ENCODE data around the gene NOTCH1.

The NOTCH1 gene

GRCh38 chr9:136525207-136525606 lies 20.6 kb downstream of the NOTCH1 start:
- DNase-seq (ENCODE audit: insufficient read length) (no peak), FAIRE-seq (no peak)
- no peak for TF ChIP-seq TAF1 (IDR thresholded peaks at IDR 0.05; ENCODE audit: borderline replicate concordance, low read depth, low read length)
- TF ChIP-seq POLR2AphosphoS5 (IDR thresholded peaks at IDR 0.05; ENCODE audit: low read depth, low read length): no peak
- TF ChIP-seq POLR2A (IDR thresholded peaks at IDR 0.05; ENCODE audit: low read depth, low read length): no peak

GRCh38 chr9:136522314-136523237 lies 23.3 kb downstream of the NOTCH1 start:
- DNase-seq (ENCODE audit: insufficient read length) (no peak), FAIRE-seq (no peak)
- TF ChIP-seq POLR2A (IDR thresholded peaks at IDR 0.05; ENCODE audit: low read depth, low read length) (no peak), POLR2AphosphoS5 (IDR thresholded peaks at IDR 0.05; ENCODE audit: low read depth, low read length) (no peak), TAF1 (IDR thresholded peaks at IDR 0.05; ENCODE audit: borderline replicate concordance, low read depth, low read length) (no peak)

GRCh38 chr9:136521537-136521936 lies 24.3 kb downstream of the NOTCH1 start:
- FAIRE-seq: no peak
- no peak for DNase-seq (ENCODE audit: insufficient read length)
- no peak for TF ChIP-seq POLR2AphosphoS5 (IDR thresholded peaks at IDR 0.05; ENCODE audit: low read depth, low read length)
- no peak for TF ChIP-seq TAF1 (IDR thresholded peaks at IDR 0.05; ENCODE audit: borderline replicate concordance, low read depth, low read length)
- TF ChIP-seq POLR2A (IDR thresholded peaks at IDR 0.05; ENCODE audit: low read depth, low read length): no peak

GRCh38 chr9:136520053-136520540 lies 25.8 kb downstream of the NOTCH1 start:
- TF ChIP-seq TAF1 (IDR thresholded peaks at IDR 0.05; ENCODE audit: borderline replicate concordance, low read depth, low read length) (no peak), POLR2AphosphoS5 (IDR thresholded peaks at IDR 0.05; ENCODE audit: low read depth, low read length) (no peak), POLR2A (IDR thresholded peaks at IDR 0.05; ENCODE audit: low read depth, low read length) (no peak)
- no peak for FAIRE-seq
- DNase-seq (ENCODE audit: insufficient read length): no peak

- FAIRE-seq: no peak
- no peak for DNase-seq (ENCODE audit: insufficient read length)
These were observed 26.4 kb downstream of the NOTCH1 start for GRCh38 chr9:136519263-136520052.

GRCh38 chr9:136518623-136519022 lies 27.2 kb downstream of the NOTCH1 start:
- no peak for DNase-seq (ENCODE audit: insufficient read length)
- TF ChIP-seq TAF1 (IDR thresholded peaks at IDR 0.05; ENCODE audit: borderline replicate concordance, low read depth, low read length): no peak
- TF ChIP-seq POLR2AphosphoS5 (IDR thresholded peaks at IDR 0.05; ENCODE audit: low read depth, low read length): no peak
- no peak for TF ChIP-seq POLR2A (IDR thresholded peaks at IDR 0.05; ENCODE audit: low read depth, low read length)
- no peak for FAIRE-seq

More at GRCh38 chr9:136519263-136520052, 26.4 kb downstream of the NOTCH1 start:
- TF ChIP-seq POLR2AphosphoS5 (IDR thresholded peaks at IDR 0.05; ENCODE audit: low read depth, low read length) (no peak), TAF1 (IDR thresholded peaks at IDR 0.05; ENCODE audit: borderline replicate concordance, low read depth, low read length) (no peak), POLR2A (IDR thresholded peaks at IDR 0.05; ENCODE audit: low read depth, low read length) (no peak)

GRCh38 chr9:136517950-136518349 lies 27.9 kb downstream of the NOTCH1 start:
- FAIRE-seq (no peak), DNase-seq (ENCODE audit: insufficient read length) (no peak)
- no peak for TF ChIP-seq POLR2A (IDR thresholded peaks at IDR 0.05; ENCODE audit: low read depth, low read length)

GRCh38 chr9:136517012-136517743 lies 28.7 kb downstream of the NOTCH1 start:
- TF ChIP-seq TAF1 (IDR thresholded peaks at IDR 0.05; ENCODE audit: borderline replicate concordance, low read depth, low read length) (no peak), POLR2AphosphoS5 (IDR thresholded peaks at IDR 0.05; ENCODE audit: low read depth, low read length) (no peak), POLR2A (IDR thresholded peaks at IDR 0.05; ENCODE audit: low read depth, low read length) (no peak)
- no peak for DNase-seq (ENCODE audit: insufficient read length)
- FAIRE-seq: no peak

- TF ChIP-seq POLR2AphosphoS5 (IDR thresholded peaks at IDR 0.05; ENCODE audit: low read depth, low read length): no peak
- TF ChIP-seq TAF1 (IDR thresholded peaks at IDR 0.05; ENCODE audit: borderline replicate concordance, low read depth, low read length): no peak
- no peak for TF ChIP-seq POLR2A (IDR thresholded peaks at IDR 0.05; ENCODE audit: low read depth, low read length)
- no peak for DNase-seq (ENCODE audit: insufficient read length)
- no peak for FAIRE-seq
These were observed 29.6 kb downstream of the NOTCH1 start for GRCh38 chr9:136516191-136516654.

GRCh38 chr9:136515276-136515675 lies 30.6 kb downstream of the NOTCH1 start:
- DNase-seq (ENCODE audit: insufficient read length): no peak
- TF ChIP-seq POLR2A (IDR thresholded peaks at IDR 0.05; ENCODE audit: low read depth, low read length) (no peak), TAF1 (IDR thresholded peaks at IDR 0.05; ENCODE audit: borderline replicate concordance, low read depth, low read length) (no peak), POLR2AphosphoS5 (IDR thresholded peaks at IDR 0.05; ENCODE audit: low read depth, low read length) (no peak)
- FAIRE-seq: no peak

All from GM12892 (cell line).